GM18507 (cell line): ENCODE measurements around the gene MCOLN2.
"Not testable (repeated sequence)": the region's sequence is repeated elsewhere in the genome, so short reads cannot be mapped to it uniquely, and the experiment has no call there.

ENCODE experiments used
- DNase-seq: peaks from one replicate; pipeline ENCODE4 v3.0.0; 2011; ENCODE audit warnings: low read depth; ENCODE audit not compliant: insufficient read length; ENCODE audit errors: extremely low spot score
- FAIRE-seq: peaks from 2 replicates; lab custom pipeline; 2011; peaks lifted over from hg19 to GRCh38; lab: Jason Lieb, UNC

The MCOLN2 gene

DNA sequence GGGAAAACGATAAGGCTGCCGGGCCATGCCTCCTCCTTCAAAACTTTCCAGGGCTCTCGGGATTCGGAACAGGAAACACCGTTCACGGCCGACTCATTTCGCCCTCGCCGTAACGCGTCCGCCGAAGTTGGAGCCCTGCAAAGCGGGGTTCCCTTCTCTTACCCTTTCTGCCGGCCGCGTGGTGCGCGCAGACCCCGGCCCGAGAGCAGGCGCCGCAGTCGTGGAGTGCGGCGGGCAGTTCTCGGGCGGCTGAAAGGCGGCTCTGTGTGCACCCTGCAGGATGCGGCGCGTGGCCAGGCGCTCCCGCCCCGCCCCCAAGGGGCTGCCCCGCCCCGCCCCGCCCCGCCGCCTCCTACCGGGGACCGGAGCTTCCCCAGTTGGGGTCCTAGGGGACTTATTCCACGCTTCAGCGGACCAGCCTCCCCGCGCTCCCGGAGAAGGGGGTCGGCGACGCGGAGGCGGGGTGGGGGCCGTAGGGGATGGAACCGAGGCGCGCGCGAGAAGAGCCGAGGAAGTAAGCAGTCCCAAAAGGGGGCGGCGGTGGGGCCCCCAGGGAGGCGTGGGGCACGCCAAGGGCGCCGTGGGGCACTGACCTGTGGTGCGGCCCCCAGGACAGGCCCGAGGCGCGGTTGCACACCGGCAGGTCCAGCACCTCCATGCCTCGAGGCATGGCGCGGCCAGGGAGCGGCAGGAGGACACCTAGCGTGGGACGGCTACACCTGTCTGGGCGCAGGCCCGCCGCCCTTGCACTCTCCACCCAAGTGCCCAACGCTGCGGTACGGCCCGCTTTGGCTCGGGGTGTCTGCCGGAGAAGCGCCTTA, at the start of gene MCOLN2:
TSS of gene MCOLN2 (minus strand) at position 268 of the 821 bp plus-strand sequence. CDS start at position 27, 241 bp downstream.
- FAIRE-seq, result peak; percentile 9
- no peak for DNase-seq

DNA sequence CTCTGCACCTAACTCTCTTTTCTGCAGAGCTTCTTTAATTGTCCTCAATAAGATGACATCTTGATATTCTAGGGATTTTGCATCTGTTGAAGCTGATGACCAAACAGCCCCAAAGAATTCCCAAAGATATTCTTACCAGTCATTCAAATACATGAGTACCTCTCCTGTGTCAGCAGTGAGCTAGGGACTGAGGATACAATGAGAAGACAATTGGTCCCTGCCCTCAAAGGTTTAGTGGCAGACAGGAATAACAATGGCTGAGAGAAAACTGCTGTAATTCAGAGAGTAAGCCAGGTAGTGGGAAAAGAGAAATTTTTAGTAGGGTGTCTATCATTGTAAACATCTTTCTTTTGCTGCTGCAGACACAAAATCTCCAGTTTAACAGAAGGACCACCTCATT, 45.5 kb upstream of the MCOLN2 start:
- FAIRE-seq, result no peak
- no peak for DNase-seq

DNA sequence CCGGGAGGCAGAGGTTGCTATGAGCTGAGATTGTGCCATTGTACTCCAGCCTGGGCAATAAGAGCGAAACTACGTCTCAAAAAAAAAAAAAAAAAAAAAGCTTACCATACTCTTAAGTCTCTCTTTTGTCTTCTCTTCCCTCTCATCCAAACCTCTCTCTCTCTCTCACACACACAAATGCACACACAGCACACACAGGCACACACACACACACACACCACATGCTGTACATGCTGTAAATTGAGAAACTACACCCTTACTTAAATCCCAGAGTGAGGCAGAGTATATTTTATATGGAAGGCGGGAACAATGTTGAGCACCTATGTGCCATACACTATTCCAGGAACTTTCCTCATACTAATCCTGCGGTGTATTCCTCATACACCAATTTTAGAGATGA, 44.9 kb upstream of the MCOLN2 start:
- FAIRE-seq, result no peak
- DNase-seq, result no peak

DNA sequence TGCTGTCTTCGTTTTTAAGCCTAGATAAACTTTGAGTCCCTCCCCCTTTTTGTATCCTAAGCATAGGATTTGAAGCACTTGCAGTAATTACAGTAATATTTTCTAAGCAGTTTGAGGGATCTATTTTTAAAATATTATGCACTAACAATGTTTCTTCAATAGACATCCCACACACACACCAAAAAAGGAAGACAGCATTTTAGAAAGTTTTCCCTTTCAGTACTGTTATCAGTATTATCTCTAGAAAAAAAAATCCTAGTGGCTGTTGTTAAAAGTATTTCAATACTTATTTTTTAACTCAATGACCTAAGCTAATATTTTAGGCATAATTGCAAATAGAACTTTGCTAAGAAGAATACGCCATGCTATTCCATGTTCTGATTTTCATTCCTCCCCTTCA, 36.3 kb upstream of the MCOLN2 start:
- DNase-seq, result no peak
- FAIRE-seq, result no peak

DNA sequence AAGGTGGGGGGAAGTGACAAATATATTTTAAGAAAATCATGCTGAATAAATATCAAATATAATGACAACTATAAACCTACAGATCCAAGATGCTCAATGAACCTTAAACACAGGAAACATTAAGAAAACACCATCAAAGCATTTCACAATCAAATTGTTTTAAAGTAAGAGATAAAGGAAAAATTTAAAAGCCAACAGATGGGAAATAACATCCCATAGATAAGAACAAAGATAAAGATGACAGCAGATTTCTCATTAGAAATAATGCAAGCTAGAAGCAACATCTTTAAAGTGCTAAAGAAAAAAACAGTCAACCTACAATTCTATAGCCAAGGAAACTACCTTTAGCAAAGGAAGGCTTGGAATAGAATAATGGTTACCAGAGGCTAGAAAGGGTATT, 33.6 kb upstream of the MCOLN2 start:
- DNase-seq (no peak), FAIRE-seq (no peak)

GRCh38 chr1:85028151-85028550, 31.2 kb upstream of the MCOLN2 start:
- FAIRE-seq, result no peak
- DNase-seq, result no peak

DNA sequence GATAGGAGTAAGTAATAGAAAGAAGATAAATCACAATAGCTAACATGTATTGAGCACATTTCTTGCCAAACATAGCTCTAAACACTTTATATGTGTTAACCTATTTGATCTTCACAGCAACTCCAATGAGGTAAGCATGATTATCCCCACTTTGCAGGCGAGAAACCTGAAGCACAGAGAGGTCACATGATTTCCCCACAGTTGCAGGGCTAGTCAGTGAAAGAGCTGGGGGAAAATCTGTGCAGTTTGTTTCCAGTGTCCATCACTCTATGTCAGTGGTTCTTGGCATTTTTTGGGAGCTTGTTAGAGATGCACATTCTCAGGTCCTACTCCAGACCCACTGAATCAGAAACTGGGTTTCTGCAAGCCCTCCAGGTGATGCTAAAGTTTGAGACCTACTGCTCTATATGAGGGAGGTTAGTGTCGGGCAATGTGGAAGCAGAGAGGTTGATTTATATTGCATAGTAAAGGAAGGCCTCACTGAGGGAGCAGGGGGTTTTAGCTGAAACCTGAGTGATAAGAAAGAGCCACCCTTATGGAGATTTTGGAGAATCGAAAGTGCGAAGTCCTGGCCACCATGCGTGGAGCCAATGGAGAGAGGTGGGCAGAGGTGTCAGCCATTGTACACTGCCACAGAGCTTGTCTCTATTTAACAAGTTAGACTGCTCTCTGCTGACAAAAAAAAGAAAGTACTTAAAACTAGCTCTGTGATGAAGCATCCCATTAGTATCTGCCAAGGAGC, 30.5 kb upstream of the MCOLN2 start:
- DNase-seq (no peak), FAIRE-seq (peak; percentile 51)

DNA sequence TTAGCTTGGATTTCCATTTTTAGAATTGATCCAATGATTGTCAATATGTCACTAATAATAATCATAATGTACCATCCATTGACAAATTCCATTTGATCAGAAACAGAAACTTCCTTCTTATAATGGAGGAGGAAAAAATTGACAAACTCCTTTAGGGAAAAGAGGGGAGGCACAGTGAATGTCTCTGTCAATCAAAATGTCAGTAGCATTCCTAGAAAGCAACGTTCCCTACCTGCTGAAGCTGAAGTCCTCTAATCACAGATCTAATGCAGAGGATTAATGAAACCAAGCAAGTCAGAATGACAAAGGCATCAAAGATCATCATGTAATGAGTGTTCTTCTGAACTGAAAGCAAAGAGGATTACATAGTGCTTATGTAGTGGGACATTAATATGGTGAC, 29.0 kb upstream of the MCOLN2 start:
- no peak for DNase-seq
- peak; percentile 38 for FAIRE-seq

DNA sequence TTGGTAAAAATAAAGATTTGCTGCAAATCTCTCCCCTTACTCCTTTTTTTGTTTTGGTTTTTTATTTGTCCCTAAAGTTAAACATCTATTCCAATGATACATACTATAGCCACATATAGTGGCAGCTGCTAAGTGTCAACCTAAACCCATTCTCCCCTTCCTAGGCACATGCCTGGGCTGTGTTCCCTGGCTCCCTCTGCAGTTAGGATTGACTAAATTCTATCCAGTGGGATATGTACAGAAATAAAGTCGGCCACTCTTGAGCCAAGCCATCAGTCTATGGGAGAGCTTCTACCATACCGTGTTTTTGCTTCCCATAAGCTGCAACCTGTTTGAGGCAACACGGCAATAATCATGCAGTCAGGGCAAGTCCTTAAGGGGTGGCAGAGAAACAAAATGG, 27.8 kb upstream of the MCOLN2 start:
- FAIRE-seq (no peak), DNase-seq (no peak)

DNA sequence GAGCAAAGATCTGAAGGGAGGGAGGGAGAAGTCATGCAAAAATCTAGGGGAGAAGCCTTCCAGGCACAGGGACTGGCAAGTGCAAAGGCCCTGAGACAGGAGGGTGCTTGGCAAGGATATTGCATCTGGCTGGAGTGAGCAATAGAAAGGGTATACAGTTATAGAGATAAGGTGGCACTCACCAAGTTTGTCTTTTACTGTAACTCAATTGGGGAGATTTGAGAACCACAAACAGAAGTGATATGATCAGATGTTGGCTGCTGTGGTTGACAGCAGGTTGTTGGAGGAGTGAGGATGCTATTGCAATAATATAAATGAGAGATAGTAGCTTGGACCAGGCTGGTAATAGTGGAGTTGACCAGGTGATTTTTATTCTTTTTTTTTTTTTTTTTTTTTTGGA, 25.8 kb upstream of the MCOLN2 start:
- FAIRE-seq (no peak), DNase-seq (no peak)

DNA sequence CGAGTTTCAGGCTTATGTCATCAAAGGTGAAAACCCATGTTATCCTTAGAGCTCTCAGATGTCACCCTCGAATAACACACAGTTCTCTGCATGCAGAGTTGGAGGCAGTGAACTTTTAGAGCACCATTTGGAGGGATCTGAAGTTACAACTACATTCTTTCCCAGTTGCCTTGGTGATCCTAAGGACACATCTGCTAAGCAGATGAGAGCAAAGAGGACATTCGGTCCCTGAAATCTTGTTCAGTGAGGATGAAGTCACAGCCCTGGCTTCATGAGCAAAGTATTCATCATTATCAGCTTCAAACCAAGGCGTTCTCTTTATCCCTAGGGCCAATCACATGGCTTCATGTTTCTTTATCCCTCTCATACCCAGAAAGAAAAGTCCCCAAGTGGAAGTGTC, 23.1 kb upstream of the MCOLN2 start:
- FAIRE-seq, result no peak
- no peak for DNase-seq

DNA sequence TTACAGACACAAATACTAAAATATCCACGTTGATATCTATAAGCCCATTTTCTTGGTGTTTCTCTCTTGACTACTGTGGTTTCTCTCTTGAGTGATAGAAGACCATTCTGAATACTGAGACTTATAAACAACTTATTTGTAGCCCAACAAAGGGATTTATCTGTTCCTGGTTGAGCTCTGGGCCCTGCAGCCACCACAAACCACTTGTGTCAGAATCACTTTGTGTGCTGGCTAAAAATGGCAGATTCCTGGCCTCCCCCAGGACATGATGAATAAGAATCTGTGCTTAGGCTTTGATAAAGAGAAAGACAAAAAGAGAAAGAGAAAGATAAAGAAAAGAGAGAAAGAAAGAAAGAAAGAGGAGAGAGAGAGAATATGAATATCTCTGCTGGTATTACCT, 18.9 kb upstream of the MCOLN2 start:
- no peak for FAIRE-seq
- DNase-seq, result no peak

- FAIRE-seq, DNase-seq: not testable (repeated sequence)
Measured at GRCh38 chr1:85005641-85006040, 8.7 kb upstream of the MCOLN2 start.

DNA sequence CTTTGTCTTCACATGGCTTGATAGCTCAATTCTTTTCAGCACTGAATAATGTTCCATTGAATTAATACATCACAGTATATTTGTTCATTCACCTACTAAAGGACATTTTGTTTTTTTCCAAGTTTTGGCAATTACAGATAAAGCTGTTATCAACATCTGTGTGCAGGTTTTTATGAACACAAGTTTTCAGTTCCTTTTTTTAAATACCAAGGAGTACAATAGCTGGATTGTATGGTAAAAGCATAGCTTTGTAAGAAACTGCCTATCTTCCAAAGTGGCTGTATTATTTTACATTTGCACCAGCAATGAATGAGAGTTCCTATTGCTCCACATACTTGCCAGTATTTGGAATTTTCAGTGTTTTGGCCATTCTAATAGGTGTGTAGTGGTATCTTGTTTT, 4.8 kb upstream of the MCOLN2 start:
- FAIRE-seq (peak; percentile 44), DNase-seq (no peak)

GRCh38 chr1:84998642-84999280, 1.8 kb upstream of the MCOLN2 start:
- DNase-seq (no peak), FAIRE-seq (peak; percentile 74)

GRCh38 chr1:84997667-84998600, 1.0 kb upstream of the MCOLN2 start:
- DNase-seq (no peak), FAIRE-seq (peak; percentile 78)

DNA sequence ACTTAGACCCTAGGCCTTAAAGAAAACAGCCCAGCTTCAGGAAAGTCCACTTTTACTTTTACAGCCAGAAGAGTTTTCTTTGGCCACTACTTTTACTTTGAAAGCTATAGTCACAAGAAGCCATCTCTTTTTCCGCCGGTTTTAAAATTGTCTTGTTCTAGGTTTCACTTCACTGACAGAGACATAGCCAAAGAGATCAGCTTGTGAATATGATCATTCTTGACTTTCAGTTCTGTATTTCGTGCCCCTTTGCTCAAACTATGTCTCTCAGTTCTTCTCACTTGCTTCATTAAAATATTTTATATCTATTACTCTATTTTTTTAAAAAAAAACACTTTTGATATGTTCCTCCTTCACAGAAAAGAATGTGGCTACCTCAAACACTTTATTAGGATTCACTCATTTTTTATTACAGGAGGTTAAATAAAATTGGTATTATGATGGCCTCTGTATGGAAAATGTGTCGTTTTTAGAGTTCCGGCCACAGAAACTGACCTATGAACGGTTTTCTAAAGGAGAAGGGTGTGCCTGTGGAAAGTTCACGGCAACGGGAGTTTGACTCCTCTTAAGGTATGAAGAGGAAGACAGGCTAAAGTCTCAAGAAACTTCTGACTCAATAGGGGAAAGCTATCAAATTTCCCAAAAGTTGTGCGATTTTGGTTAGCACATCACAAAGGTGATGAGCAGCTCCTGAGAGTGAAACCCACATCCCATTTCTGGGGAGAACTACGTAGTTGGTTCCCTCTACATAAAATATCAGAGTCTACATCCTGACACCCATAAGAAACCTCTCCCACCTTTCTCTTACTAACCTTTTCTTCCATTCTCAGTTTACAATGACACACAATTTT, 1.2 kb downstream of the MCOLN2 start:
- peak; percentile 98 for FAIRE-seq
- no peak for DNase-seq

DNA sequence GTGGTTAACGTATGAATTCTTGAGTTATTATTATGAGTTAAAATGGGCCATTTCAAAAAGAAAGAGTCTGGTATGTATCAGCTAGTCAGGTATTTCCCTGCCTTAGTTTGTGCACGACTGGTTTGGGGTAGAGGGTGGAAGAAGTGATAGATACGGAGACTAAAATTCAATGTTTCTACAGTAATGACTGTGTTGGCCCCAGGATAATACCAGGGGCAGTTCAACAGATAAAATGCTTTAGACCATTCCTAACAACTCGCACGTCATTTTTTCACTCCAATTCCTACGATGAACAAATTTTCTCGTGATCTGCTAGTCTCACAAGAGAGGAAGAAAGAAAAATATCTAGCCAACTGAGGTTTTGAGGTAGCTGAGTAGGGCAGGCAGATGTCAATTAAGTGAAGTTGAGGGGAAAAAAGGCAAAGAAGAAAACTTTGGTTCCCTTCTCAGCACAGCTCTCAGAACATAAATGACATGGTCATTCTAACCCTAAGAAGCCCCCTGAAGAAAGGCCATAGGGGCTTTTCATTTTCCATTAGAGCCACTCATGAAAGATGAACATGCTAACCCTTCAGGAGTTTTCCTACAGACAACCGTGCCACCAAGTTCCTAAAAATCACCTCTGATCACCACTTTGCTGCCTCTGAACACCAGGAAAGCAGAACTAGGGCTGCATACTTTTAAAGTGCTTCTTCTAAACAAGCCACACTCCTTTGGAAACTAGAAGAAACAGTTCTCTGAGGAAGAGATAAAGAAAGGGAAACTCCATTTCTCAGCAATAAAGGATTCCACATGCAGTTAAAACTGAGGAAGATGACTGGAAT, 5.6 kb downstream of the MCOLN2 start:
- FAIRE-seq (peak; percentile 92), DNase-seq (no peak)
